ENCODE results near the gene STK11IP.

The STK11IP gene

DNA sequence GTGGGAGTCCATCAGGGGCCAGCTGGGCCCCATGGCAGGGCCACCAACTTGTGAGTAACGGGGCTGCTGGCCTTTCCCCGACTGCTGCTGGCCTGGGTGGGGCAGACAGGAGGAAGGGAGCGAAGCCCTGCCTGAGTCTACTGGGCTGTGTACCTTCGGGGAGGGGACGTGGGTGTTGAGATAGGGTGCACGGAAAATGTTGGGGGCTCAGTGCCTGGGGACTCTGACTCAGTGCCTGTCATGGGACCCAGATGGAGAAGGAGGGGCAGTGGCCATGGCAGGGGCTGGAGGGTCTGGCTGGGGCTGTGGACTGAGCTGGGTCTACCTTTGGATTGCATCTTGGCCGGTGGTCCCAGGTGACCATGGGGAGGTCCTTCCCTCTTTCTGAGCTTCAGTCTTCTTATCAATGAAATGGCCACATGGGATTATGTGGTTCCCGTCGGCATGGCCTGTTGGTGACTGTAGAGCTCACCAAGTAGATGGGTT, 33.8 kb downstream of the STK11IP start:
- Histone ChIP-seq H3K27me3 (ENCODE audit: control insufficient read depth, insufficient read depth, low read length) (no peaks in the 10 kb centered on the region), H3K9ac (ENCODE audit: low read length) (no peak overlapping the region), H3K4me3 (ENCODE audit: low read length) (no peak overlapping the region), H3K36me3 (ENCODE audit: control insufficient read depth, insufficient read depth, low read length) (no peaks in the 10 kb centered on the region), H3K27ac (ENCODE audit: low read depth, low read length) (no peak overlapping the region), H3K4me1 (ENCODE audit: control insufficient read depth, insufficient read depth, low read length) (peaks cover 3% of the 10 kb centered on the region)

DNA sequence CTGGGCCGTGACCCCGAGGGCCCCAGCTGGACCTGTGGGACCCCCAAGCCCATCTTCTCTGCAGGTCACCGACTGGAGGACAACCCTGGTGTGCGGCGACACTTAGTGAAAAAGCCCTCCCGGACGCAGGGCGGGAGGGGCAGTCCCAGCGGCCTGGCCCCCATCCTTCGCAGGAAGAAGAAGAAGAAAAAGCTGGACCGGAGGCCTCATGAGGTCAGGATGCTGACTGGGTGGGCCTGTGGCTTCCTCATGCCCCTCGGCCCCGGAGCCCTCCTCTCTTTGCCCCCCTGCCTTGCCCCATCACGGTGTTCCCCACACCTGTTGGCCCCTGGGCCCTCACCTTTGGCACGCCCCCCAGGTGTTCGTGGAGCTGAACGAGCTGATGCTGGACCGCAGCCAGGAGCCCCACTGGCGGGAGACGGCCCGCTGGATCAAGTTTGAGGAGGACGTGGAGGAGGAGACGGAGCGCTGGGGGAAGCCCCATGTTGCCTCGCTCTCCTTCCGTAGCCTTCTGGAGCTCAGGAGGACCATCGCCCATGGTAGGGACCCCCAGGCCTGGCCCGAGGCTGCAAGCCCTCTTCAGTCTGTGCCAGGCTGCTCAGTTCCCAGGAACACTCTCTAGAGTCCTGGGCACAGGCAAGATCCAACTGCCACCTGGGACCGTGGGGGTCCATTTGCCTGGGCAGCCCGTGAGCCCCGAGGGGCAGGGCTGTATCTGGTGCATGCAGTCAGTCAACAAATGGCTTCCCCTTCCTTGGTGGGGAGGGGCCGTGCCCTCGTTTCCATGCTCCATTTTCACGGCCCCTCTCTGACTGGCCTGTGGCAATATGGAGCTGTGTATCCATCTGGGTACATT, 34.5 kb downstream of the STK11IP start:
- H3K27ac ChIP-seq (ENCODE audit: low read depth, low read length): no peak overlapping the region
- no peaks in the 10 kb centered on the region for H3K27me3 ChIP-seq (ENCODE audit: control insufficient read depth, insufficient read depth, low read length)
- peaks cover under 1% of the 10 kb centered on the region for H3K4me1 ChIP-seq (ENCODE audit: control insufficient read depth, insufficient read depth, low read length)
- H3K36me3 ChIP-seq (ENCODE audit: control insufficient read depth, insufficient read depth, low read length): no peaks in the 10 kb centered on the region
- H3K9ac ChIP-seq (ENCODE audit: low read length): no peak overlapping the region
- no peak overlapping the region for H3K4me3 ChIP-seq (ENCODE audit: low read length)

DNA sequence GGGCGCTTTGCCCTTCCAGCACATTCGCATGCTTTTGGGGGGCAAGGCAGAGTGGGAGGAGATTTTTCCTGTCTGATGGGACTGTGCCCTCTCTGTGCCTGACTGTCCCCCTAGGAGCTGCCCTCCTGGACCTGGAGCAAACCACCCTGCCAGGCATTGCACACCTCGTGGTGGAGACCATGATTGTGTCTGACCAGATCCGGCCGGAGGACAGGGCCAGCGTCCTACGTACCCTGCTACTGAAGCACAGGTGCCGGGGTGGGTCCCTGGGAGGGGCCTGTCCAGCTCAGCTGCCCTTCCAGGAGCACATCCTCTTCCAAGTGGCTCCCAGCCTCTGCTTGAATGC, 35.1 kb downstream of the STK11IP start:
- Histone ChIP-seq H3K9ac (ENCODE audit: low read length) (no peak overlapping the region), H3K4me1 (ENCODE audit: control insufficient read depth, insufficient read depth, low read length) (no peaks in the 10 kb centered on the region), H3K27me3 (ENCODE audit: control insufficient read depth, insufficient read depth, low read length) (no peaks in the 10 kb centered on the region), H3K27ac (ENCODE audit: low read depth, low read length) (no peak overlapping the region), H3K36me3 (ENCODE audit: control insufficient read depth, insufficient read depth, low read length) (no peaks in the 10 kb centered on the region), H3K4me3 (ENCODE audit: low read length) (no peak overlapping the region)

DNA sequence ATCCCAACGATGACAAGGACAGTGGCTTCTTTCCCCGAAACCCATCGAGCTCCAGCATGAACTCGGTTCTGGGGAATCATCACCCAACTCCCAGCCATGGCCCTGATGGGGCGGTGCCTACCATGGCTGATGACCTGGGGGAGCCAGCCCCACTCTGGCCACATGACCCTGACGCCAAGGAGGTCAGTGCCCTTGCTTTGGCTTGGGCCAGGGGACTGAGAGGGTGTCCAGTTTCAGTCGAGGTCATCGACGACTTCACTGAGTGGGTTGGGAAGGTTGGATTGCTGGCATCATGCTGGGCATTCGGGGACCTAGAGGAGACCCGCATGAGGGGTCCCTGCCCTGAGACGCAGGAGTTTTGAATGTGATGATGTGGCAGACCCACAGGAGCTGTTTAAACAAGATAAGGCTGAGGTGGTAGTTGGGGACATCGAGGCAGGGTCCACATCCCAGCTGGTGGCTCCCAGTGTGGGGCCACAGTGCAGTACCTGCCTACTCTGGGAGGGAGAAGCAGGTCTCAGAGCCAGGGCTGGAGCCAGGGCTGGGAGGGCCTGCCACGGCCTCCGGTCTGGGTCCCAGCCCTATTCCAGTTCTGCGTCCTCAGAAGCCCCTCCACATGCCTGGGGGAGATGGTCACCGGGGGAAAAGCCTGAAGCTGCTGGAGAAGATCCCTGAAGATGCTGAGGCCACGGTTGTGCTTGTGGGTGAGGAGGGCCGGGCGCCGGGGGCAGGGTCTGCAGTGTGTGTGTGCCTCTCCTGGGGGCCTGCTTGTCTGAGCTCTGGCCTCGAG, 35.8 kb downstream of the STK11IP start:
- H3K4me3 ChIP-seq (ENCODE audit: low read length): no peak overlapping the region
- no peak overlapping the region for H3K9ac ChIP-seq (ENCODE audit: low read length)
- H3K36me3 ChIP-seq (ENCODE audit: control insufficient read depth, insufficient read depth, low read length): no peaks in the 10 kb centered on the region
- no peaks in the 10 kb centered on the region for H3K27me3 ChIP-seq (ENCODE audit: control insufficient read depth, insufficient read depth, low read length)
- H3K27ac ChIP-seq (ENCODE audit: low read depth, low read length): no peak overlapping the region
- no peaks in the 10 kb centered on the region for H3K4me1 ChIP-seq (ENCODE audit: control insufficient read depth, insufficient read depth, low read length)

DNA sequence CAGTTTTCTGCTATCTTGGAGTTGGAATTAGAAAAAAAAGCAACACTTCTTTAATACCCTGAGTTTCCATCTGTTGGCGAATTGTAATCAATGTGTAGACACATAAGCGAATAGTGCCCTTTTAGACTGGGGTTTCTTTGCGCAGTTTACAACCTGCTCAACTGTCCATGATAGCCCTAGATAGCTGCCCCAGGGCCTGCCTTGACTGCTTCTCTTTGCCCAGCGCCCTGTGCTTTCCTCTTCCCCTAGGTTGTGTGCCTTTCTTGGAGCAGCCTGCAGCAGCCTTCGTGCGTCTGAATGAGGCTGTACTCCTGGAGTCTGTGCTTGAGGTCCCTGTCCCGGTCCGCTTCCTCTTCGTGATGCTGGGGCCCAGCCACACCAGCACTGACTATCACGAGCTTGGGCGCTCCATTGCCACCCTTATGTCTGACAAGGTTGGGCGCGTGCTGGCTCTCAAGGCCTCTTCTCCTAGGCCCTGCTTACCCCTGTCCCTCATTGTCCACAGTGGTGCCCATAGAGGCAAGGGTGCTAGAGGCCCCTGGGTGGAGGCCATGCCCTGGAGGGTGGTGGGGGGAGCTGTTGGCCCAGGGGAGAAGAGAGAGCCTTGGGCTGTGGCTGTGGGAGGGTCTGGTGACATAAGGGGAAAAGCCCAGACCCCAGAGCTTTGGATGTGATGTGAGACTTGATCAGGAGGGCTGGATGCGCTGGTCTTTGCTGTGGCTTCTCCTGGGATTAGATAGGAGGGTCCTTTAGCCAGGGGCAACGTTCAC, 36.7 kb downstream of the STK11IP start:
- H3K36me3 ChIP-seq (ENCODE audit: control insufficient read depth, insufficient read depth, low read length): no peaks in the 10 kb centered on the region
- H3K4me1 ChIP-seq (ENCODE audit: control insufficient read depth, insufficient read depth, low read length): no peaks in the 10 kb centered on the region
- no peak overlapping the region for H3K4me3 ChIP-seq (ENCODE audit: low read length)
- H3K9ac ChIP-seq (ENCODE audit: low read length): no peak overlapping the region
- H3K27me3 ChIP-seq (ENCODE audit: control insufficient read depth, insufficient read depth, low read length): no peaks in the 10 kb centered on the region
- H3K27ac ChIP-seq (ENCODE audit: low read depth, low read length): no peak overlapping the region

DNA sequence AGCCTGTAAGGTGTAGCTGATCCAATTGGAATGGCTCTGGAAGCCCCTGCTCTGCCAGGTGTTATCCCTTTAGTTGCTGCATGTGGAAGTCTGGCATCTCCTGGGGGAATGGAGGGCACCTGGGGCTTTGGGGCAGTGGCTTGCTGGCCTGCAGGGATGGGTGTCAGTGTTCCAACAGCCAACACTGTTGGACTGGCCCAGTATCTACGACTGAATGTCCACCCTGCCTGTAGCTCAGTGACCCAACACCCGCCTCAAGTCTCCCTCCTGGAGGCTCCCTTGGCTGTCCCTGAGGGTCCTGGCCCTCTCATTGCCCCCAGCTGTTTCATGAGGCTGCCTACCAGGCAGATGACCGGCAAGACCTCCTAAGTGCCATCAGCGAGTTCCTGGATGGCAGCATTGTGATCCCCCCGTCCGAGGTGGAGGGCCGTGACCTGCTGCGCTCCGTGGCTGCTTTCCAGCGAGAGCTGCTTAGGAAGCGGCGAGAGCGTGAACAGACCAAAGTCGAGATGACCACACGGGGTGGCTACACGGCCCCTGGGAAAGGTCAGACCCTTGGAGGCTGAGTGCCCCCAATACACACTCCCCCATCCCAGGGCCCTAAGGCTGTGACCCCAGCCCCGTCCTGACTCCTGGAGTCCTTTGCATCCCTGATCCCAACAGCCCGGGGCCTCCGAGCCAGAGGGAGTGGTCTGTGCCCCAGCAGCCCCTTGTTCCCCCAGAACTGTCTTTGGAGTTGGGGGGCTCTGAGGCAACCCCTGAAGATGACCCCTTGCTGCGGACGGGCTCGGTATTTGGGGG, 37.5 kb downstream of the STK11IP start:
- no peaks in the 10 kb centered on the region for H3K27me3 ChIP-seq (ENCODE audit: control insufficient read depth, insufficient read depth, low read length)

DNA sequence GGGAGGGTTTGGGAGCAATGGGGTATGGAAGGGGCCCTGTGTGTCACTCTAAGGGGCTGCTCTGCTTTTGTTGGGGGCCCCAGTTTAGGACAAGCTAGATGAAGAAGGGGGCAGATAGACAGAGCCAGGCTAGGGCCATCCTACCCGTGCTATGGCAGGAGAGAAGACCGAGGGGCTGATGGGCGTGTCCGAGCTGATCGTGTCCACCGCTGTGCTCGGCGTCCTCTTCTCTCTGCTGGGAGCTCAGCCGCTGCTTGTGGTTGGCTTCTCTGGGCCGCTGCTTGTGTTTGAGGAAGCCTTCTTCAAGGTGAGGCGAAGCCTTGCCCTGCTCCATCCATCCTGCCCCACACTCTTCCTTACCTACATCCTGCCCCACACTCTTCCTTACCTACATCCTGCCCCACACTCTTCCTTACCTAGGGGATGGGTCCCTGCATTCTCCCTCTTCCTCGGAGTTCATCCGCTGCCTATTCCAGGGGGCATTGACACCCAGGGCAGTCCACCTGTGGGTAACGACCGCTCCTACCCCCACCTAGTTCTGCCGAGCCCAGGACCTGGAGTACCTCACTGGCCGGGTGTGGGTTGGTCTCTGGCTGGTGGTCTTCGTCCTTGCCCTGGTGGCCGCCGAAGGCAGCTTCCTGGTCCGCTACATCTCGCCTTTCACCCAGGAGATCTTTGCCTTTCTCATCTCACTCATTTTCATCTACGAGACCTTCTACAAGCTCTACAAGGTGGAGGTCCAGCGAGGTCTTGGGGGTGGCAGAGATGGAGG, 38.7 kb downstream of the STK11IP start:
- Histone ChIP-seq H3K9ac (ENCODE audit: low read length) (no peak overlapping the region), H3K4me3 (ENCODE audit: low read length) (no peak overlapping the region), H3K4me1 (ENCODE audit: control insufficient read depth, insufficient read depth, low read length) (no peaks in the 10 kb centered on the region), H3K27ac (ENCODE audit: low read depth, low read length) (no peak overlapping the region), H3K27me3 (ENCODE audit: control insufficient read depth, insufficient read depth, low read length) (no peaks in the 10 kb centered on the region), H3K36me3 (ENCODE audit: control insufficient read depth, insufficient read depth, low read length) (no peaks in the 10 kb centered on the region)

More for the DNA sequence above, 37.5 kb downstream of the STK11IP start:
- no peak overlapping the region for H3K9ac ChIP-seq (ENCODE audit: low read length)
- no peak overlapping the region for H3K27ac ChIP-seq (ENCODE audit: low read depth, low read length)
- H3K4me3 ChIP-seq (ENCODE audit: low read length): no peak overlapping the region
- no peaks in the 10 kb centered on the region for H3K4me1 ChIP-seq (ENCODE audit: control insufficient read depth, insufficient read depth, low read length)
- H3K36me3 ChIP-seq (ENCODE audit: control insufficient read depth, insufficient read depth, low read length): no peaks in the 10 kb centered on the region

DNA sequence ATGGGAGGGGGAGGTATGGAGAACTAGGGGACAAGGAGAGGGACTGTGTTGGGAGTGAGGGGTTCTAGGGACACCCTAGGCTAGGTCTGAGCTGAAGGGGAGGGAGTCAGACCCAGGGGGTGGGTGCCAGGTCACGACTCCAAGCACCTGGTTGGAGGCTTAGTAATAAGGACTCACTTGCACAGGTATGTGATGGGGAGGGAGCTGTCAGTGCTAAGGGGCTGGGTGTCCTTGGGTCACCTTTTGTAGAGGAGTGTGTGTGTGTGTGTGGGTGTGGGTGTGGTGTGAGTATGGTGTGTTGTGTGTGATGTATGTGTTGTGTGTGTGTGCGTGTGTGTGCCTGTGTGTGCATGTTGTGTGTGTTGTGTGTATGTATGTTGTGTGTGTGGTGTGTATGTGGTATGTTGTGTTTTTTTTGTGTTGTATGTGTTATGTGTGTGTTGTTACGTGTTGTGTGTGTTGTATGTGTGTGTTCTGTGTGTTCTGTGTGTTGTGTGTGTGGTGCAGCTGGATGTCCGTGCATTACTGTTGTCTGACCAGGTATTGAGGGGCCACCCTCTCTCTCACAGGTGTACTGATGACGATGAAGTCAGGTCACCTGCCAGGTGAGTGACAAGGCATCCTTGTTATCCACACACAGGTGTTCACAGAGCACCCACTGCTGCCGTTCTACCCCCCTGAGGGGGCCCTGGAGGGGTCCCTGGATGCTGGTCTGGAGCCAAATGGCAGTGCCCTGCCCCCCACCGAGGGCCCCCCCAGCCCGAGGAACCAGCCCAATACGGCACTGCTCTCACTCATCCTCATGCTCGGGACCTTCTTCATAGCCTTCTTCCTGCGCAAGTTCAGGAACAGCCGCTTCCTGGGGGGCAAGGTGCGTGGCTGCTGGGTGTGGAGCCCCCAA, 39.5 kb downstream of the STK11IP start:
- H3K4me3 ChIP-seq (ENCODE audit: low read length): no peak overlapping the region
- H3K27ac ChIP-seq (ENCODE audit: low read depth, low read length): no peak overlapping the region
- no peak overlapping the region for H3K9ac ChIP-seq (ENCODE audit: low read length)
- no peaks in the 10 kb centered on the region for H3K4me1 ChIP-seq (ENCODE audit: control insufficient read depth, insufficient read depth, low read length)
- H3K27me3 ChIP-seq (ENCODE audit: control insufficient read depth, insufficient read depth, low read length): no peaks in the 10 kb centered on the region
- H3K36me3 ChIP-seq (ENCODE audit: control insufficient read depth, insufficient read depth, low read length): no peaks in the 10 kb centered on the region

DNA sequence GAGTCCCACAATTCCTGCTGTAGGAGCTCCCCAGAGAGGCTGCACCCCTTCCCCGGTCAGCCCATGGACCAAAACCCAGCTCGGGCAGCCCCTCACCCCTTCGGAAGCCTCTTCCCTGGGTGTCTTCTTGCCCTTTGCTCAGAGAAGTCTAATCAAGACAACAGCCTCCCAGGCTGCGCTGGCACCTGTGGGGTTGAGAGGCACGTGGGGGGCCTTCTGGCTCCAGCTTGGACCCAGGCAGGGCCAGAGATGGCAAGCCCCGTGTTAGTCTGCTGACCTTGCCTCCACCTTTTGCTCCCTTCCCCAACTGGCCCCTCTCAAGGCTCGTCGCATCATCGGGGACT, 40.2 kb downstream of the STK11IP start:
- H3K27me3 ChIP-seq (ENCODE audit: control insufficient read depth, insufficient read depth, low read length): no peaks in the 10 kb centered on the region
- H3K4me3 ChIP-seq (ENCODE audit: low read length): no peak overlapping the region
- H3K4me1 ChIP-seq (ENCODE audit: control insufficient read depth, insufficient read depth, low read length): no peaks in the 10 kb centered on the region
- no peaks in the 10 kb centered on the region for H3K36me3 ChIP-seq (ENCODE audit: control insufficient read depth, insufficient read depth, low read length)
- no peak overlapping the region for H3K27ac ChIP-seq (ENCODE audit: low read depth, low read length)
- H3K9ac ChIP-seq (ENCODE audit: low read length): no peak overlapping the region

DNA sequence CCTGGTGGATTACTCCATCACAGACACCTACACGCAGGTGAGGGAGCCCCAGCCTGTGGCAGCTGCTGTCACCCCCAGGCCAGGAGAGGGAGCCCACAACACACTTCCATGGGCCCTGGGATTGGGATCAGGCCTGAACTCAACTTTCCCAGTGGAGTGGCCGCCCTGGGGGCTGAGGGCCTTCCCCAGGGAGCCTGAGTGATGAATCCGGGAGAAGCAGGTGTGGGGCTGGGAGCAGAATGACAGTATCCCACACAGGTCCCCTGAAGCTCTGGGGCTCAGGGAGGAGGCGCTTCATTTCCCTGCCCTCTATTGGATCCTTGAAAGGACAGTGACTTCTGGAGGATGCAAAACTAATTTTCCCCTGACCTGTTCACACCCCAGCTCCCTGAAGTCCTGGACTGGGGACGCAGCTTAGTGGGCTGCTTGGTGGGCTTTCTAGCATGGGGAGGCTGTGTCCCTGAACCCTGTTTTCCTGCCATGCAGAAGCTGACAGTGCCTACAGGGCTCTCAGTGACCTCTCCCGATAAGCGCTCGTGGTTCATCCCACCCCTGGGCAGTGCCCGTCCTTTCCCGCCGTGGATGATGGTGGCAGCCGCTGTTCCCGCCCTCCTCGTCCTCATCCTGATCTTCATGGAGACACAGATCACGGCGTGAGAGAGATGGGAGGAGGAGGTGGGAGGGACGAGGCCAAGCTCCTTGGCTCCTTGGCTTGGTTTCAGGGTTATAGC, 40.7 kb downstream of the STK11IP start:
- H3K9ac ChIP-seq (ENCODE audit: low read length): no peak overlapping the region

More for the DNA sequence above, 40.7 kb downstream of the STK11IP start:
- H3K27me3 ChIP-seq (ENCODE audit: control insufficient read depth, insufficient read depth, low read length): no peaks in the 10 kb centered on the region
- H3K4me3 ChIP-seq (ENCODE audit: low read length): no peak overlapping the region
- H3K27ac ChIP-seq (ENCODE audit: low read depth, low read length): no peak overlapping the region
- H3K4me1 ChIP-seq (ENCODE audit: control insufficient read depth, insufficient read depth, low read length): no peaks in the 10 kb centered on the region
- no peaks in the 10 kb centered on the region for H3K36me3 ChIP-seq (ENCODE audit: control insufficient read depth, insufficient read depth, low read length)

Data from rectal smooth muscle tissue (tissue), 1 donor.